ENCODE results near the gene ARFIP1.

DNA sequence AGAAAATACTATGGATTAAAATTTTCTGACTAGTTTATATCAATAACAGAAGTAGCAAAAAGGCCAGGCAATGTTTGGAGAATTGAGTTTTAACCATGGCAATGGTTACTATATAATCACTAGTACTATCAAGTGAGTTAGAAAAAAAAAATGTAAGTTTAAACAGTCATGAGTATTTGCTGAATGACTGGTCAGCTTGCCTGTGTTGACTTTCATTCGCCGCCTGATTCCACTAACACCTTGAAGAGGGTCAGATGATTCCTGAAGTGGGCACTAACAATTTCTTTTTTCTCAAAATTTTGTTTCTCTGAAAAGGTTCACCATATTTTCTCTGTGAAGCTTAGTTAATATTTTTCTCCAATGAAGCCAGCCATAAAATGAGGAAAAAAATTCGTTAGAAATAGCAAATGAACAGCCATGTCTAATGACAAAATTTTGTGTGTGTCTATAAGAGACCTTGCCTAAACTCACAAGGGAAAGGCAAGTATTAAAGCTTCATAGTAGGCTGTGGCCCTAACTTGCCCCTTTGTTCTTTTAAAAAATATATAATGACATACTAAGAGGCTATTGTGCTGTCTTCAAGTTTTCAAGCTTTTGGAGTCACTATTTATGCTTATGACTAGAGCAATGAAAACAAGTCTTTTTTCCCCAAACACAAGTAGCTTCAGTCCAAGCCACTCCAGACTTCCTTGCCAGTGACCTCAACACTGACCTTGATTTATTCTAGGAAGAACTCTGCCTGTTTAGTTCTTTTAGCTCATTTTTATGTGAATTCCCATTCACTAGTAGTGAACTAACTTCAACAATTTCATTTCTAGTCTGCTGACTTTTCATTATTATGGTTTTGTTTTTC is 138.0 kb downstream of the ARFIP1 start:
- TF ChIP-seq, protein P1, sequence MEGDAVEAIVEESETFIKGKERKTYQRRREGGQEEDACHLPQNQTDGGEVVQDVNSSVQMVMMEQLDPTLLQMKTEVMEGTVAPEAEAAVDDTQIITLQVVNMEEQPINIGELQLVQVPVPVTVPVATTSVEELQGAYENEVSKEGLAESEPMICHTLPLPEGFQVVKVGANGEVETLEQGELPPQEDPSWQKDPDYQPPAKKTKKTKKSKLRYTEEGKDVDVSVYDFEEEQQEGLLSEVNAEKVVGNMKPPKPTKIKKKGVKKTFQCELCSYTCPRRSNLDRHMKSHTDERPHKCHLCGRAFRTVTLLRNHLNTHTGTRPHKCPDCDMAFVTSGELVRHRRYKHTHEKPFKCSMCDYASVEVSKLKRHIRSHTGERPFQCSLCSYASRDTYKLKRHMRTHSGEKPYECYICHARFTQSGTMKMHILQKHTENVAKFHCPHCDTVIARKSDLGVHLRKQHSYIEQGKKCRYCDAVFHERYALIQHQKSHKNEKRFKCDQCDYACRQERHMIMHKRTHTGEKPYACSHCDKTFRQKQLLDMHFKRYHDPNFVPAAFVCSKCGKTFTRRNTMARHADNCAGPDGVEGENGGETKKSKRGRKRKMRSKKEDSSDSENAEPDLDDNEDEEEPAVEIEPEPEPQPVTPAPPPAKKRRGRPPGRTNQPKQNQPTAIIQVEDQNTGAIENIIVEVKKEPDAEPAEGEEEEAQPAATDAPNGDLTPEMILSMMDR (IDR thresholded peaks at IDR 0.05): no peak
- no peak for TF ChIP-seq POLR2A (IDR thresholded peaks at IDR 0.05)
